ENCODE data around the gene PPP1R14D. TPM values are rescaled to one million over a fixed set of nuclear protein-coding genes. Genes with fewer than 3 reads are reported as not detected.

Gene PPP1R14D
- total RNA-seq, 4 donors from 2014 or later, result not detected

GRCh38 chr15:40768521-40769273, 59.8 kb downstream of the PPP1R14D start:
- Histone ChIP-seq H3K9me3 (no peaks in the 10 kb centered on the region), H3K27ac (peak overlapping the region; percentile 90), H3K4me3 (peak overlapping the region; percentile 25), H3K36me3 (peaks cover 14% of the 10 kb centered on the region), H3K4me1 (peaks cover 84% of the 10 kb centered on the region), H3K27me3 (no peaks in the 10 kb centered on the region)
- 44% methylated on average over 21 of the region's 21 CpGs for WGBS
- peak in 1 of 3 donors; percentile 23 for TF ChIP-seq POLR2AphosphoS5 (IDR thresholded peaks at IDR 0.05)
- TF ChIP-seq EP300 (IDR thresholded peaks at IDR 0.05), result no peak
- DNase-seq (ENCODE audit: low spot score in 2 of 2), result no peak

- 87% methylated on average over 29 of the region's 29 CpGs for WGBS
- no peaks in the 10 kb centered on the region for H3K27me3 ChIP-seq
- H3K9me3 ChIP-seq, result no peaks in the 10 kb centered on the region
- H3K4me1 ChIP-seq, result peaks cover 91% of the 10 kb centered on the region
- no peak for TF ChIP-seq CTCF (IDR thresholded peaks at IDR 0.05)
- no peak for TF ChIP-seq POLR2AphosphoS5 (IDR thresholded peaks at IDR 0.05)
- no peak for TF ChIP-seq EP300 (IDR thresholded peaks at IDR 0.05)
- no peak for TF ChIP-seq POLR2A (IDR thresholded peaks at IDR 0.05)
- no peak overlapping the region for H3K4me3 ChIP-seq
- DNase-seq (ENCODE audit: low spot score in 2 of 2), result no peak
- peak overlapping the region; percentile 90 for H3K27ac ChIP-seq
- H3K36me3 ChIP-seq, result peaks cover 6% of the 10 kb centered on the region
These were observed 60.5 kb downstream of the PPP1R14D start for GRCh38 chr15:40767838-40768500.

DNA sequence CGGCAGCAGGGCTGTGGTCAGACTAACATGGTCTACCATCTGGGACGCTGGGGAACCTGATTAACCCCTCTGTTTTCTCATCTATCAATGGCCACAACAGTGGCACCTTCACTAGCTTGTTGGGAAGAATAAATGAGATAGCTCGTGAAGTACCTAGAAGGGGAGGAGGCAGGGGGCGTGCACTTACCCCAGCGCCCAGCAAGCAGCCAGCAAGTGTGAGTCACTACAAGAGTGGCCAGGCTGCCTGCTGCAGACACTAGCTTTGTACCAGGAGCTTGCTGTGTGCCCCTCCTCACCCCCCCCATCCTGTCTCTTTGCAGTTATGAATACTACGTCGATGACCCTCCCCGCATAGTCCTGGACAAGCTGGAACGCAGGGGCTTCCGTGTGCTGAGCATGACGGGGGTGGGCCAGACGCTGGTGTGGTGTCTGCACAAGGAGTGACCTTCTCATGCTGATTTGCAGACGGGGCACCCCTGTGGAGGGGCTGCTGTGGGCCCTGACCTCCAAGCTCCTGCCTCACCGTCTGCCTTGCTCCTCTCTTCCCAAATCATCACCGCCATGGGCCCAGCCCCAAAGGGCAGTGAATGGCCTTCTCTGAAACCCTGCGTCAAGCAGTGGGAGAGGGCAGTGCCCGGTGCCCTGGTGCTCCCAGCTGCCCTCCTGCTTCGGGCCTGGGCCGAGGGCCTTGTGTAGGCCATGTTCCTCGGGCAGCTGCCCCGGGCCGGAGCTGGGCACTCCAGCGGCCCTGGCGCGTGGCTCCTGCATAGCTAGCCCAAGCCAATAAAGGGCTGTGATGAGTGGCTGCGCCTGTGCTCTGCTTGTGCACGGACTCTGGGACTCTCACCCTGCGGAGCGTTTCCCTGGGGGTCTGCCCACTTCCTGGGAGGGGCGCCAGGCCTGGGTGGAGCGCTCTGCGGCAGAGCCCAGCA, 61.3 kb downstream of the PPP1R14D start:
- H3K9me3 ChIP-seq, result no peaks in the 10 kb centered on the region
- H3K36me3 ChIP-seq, result peaks cover under 1% of the 10 kb centered on the region
- no peak for TF ChIP-seq EP300 (IDR thresholded peaks at IDR 0.05)
- TF ChIP-seq POLR2A (IDR thresholded peaks at IDR 0.05), result no peak
- TF ChIP-seq CTCF (IDR thresholded peaks at IDR 0.05), result no peak
- H3K27ac ChIP-seq, result peak overlapping the region; percentile 77
- no peaks in the 10 kb centered on the region for H3K27me3 ChIP-seq
- peaks cover 91% of the 10 kb centered on the region for H3K4me1 ChIP-seq
- DNase-seq (ENCODE audit: low spot score in 2 of 2), result no peak
- WGBS, result 76% methylated on average over 29 of the region's 32 CpGs
- no peak overlapping the region for H3K4me3 ChIP-seq

- Histone ChIP-seq H3K9me3 (no peaks in the 10 kb centered on the region), H3K36me3 (no peaks in the 10 kb centered on the region), H3K27me3 (no peaks in the 10 kb centered on the region), H3K4me1 (peaks cover 84% of the 10 kb centered on the region), H3K27ac (peak overlapping the region; percentile 77), H3K4me3 (peak overlapping the region; percentile 8)
- DNase-seq (ENCODE audit: low spot score in 2 of 2), result no peak
- WGBS, result 59% methylated on average over 7 of the region's 7 CpGs
- no peak for TF ChIP-seq CTCF (IDR thresholded peaks at IDR 0.05)
- no peak for TF ChIP-seq EP300 (IDR thresholded peaks at IDR 0.05)
- TF ChIP-seq POLR2AphosphoS5 (IDR thresholded peaks at IDR 0.05), result no peak
- TF ChIP-seq POLR2A (IDR thresholded peaks at IDR 0.05), result no peak
These were observed 62.2 kb downstream of the PPP1R14D start for GRCh38 chr15:40766194-40766815.

Other genes with a start within 250 kb of the PPP1R14D start
- 1 to 10 TPM; 2.5 to 4.9 (median 3.1) TPM for gene KNL1, start 234.5 kb downstream of the PPP1R14D start, total RNA-seq
- gene RAD51, start 133.5 kb downstream of the PPP1R14D start, total RNA-seq, result 1 to 10 TPM in 2 of 4 donors, under 1 TPM in 2; 0.64 to 2.2 (median 1.1) TPM
- 10 to 100 TPM; 25.4 to 44.8 (median 35.6) TPM for gene RMDN3, start 73.5 kb downstream of the PPP1R14D start, total RNA-seq
- gene GCHFR, start 64.6 kb downstream of the PPP1R14D start, total RNA-seq, result 10 to 100 TPM; 39.4 to 70.3 (median 56.2) TPM
- gene C15orf62, start 58.7 kb downstream of the PPP1R14D start, total RNA-seq, result 10 to 100 TPM in 3 of 4 donors, 1 to 10 TPM in 1; 6.8 to 25.2 (median 19.6) TPM
- gene ZFYVE19, start 21.6 kb downstream of the PPP1R14D start, total RNA-seq, result 10 to 100 TPM; 33.3 to 57.1 (median 37.9) TPM
- 10 to 100 TPM; 20.4 to 40.2 (median 30.3) TPM for gene DNAJC17, start 21.2 kb downstream of the PPP1R14D start, total RNA-seq
- gene SPINT1, start 15.3 kb upstream of the PPP1R14D start, total RNA-seq, result 100 to 1,000 TPM; 303 to 430 (median 372) TPM
- gene RHOV, start 45.5 kb upstream of the PPP1R14D start, total RNA-seq, result 10 to 100 TPM; 46.9 to 96.3 (median 79.7) TPM
- 10 to 100 TPM; 15.0 to 24.9 (median 19.7) TPM for gene VPS18, start 65.7 kb upstream of the PPP1R14D start, total RNA-seq
- gene DLL4, start 100.6 kb upstream of the PPP1R14D start, total RNA-seq, result 1 to 10 TPM in 3 of 4 donors, under 1 TPM in 1; 0.47 to 5.3 (median 2.6) TPM
- 1 to 10 TPM in 3 of 4 donors, not detected in 1; 2.6 to 10.0 (median 3.3) TPM for gene CHAC1, start 124.8 kb upstream of the PPP1R14D start, total RNA-seq